22Rv1 (cell line): ENCODE measurements around the gene MGAT4B.

ENCODE experiments used
- H3K27ac ChIP-seq: fragments of 450-650 bp; 2 replicates; pipeline ENCODE4 v1.5.1; 2017
- ZFX ChIP-seq: fragments of 450-650 bp; IDR thresholded peaks from 2 replicates; pipeline ENCODE4 v1.6.1; 2017; ENCODE audit warnings: antibody characterized with exemption, borderline replicate concordance
- TF ChIP-seq, protein P1 (sequence below): fragments of 450-650 bp; IDR thresholded peaks from 2 replicates; pipeline ENCODE4 v1.5.1; 2017; ENCODE audit warnings: mild to moderate bottlenecking

Gene MGAT4B

GRCh38 chr5:179777909-179778308 is 28.8 kb downstream of the MGAT4B start:
- no peak overlapping the region for H3K27ac ChIP-seq
- TF ChIP-seq, protein P1, sequence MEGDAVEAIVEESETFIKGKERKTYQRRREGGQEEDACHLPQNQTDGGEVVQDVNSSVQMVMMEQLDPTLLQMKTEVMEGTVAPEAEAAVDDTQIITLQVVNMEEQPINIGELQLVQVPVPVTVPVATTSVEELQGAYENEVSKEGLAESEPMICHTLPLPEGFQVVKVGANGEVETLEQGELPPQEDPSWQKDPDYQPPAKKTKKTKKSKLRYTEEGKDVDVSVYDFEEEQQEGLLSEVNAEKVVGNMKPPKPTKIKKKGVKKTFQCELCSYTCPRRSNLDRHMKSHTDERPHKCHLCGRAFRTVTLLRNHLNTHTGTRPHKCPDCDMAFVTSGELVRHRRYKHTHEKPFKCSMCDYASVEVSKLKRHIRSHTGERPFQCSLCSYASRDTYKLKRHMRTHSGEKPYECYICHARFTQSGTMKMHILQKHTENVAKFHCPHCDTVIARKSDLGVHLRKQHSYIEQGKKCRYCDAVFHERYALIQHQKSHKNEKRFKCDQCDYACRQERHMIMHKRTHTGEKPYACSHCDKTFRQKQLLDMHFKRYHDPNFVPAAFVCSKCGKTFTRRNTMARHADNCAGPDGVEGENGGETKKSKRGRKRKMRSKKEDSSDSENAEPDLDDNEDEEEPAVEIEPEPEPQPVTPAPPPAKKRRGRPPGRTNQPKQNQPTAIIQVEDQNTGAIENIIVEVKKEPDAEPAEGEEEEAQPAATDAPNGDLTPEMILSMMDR = no peak
- no peak for TF ChIP-seq ZFX

GRCh38 chr5:179777456-179777855 is 29.2 kb downstream of the MGAT4B start:
- H3K27ac ChIP-seq = no peak overlapping the region
- TF ChIP-seq ZFX = no peak

DNA sequence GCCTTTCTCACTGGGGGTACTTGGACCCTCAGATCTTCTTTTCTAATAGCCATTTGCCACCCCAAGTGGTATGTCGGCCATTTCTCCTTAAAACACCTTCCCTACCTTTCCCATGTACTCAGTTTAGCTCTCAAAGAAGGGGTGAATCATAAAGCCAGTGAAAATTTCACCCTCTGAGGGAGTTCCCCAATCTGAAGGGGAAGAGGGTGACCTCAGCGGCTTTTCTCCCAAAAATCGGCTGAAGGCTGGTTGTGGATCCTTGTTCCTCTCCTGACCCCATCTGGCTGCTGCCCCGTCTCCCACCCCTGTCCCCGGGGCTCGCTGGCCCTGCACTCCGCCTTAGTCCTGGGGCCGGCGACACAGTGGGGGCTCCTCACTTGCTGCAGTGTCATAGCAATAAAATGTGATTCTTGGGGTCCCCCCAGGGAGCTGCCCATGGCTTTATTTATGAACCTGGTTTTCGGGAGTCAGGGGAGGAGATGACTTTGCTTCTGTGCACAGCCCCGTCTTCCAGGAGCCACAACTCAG is 30.2 kb downstream of the MGAT4B start:
- no peak for TF ChIP-seq ZFX
- TF ChIP-seq, protein P1 = no peak
- no peak overlapping the region for H3K27ac ChIP-seq

DNA sequence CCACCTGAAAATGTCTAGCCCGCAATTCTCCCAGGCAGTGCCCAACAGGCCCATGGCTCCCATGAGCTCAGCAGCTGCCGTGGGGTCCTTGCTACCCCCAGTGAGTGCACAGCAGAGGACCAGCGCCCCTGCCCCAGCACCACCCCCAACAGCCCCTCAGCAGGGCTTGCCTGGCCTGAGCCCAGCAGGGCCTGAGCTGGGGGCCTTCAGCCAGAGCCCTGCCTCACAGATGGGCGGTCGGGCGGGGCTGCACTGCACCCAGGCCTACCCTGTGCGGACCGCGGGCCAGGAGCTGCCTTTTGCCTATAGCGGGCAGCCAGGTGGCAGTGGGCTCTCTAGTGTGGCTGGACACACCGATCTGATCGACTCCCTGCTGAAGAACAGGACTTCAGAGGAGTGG is 32.2 kb downstream of the MGAT4B start:
- TF ChIP-seq, protein P1 = no peak
- TF ChIP-seq ZFX = no peak
- H3K27ac ChIP-seq = no peak overlapping the region

DNA sequence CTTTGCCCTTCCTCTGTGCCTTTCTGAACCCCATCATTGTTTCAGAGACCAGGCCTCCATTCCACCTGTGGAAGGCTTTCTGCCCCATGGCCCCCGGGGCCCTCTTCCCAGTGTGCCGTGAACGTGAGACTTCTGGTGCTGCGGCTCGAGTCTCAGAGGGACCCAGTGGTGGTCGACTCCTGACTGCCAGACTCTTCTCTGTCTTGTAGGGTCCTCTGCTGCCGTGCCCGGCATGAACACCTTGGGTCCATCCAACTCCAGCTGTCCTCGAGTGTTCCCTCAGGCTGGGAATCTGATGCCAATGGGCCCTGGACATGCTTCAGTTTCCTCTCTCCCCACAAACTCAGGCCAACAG is 33.0 kb downstream of the MGAT4B start:
- no peak overlapping the region for H3K27ac ChIP-seq
- TF ChIP-seq, protein P1 = no peak
- no peak for TF ChIP-seq ZFX

- TF ChIP-seq, protein P1 = no peak
- no peak for TF ChIP-seq ZFX
- no peak overlapping the region for H3K27ac ChIP-seq
These were observed 34.3 kb downstream of the MGAT4B start for GRCh38 chr5:179772351-179772750.

DNA sequence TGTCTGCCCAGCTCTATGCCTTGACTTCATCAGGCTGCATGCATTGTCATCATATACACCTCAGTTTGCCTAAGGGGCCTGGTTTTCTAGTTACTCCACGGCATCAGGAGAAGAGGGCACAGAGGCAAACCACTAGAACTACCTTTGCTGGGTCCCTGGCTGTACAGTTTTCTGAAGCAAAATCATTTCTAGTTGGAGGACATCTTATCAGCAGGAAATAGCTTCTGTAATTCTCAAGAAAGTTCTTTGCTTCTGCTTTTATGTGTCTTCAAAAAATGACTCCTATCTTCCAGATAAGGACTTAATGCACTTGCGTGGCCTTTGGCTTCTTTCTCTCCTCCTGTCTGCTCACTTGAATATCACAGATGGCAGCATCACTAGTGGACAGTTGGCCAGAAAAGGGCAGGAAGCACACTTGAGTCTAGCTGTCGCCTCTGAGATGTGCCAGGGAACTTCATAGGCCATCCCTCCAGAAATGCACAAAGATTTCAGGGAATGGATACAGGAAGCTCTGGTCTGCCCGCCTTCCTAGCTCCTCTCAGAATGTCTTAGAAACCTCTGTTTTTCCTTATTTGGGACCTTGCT is 35.3 kb downstream of the MGAT4B start:
- no peak overlapping the region for H3K27ac ChIP-seq
- TF ChIP-seq, protein P1 = no peak
- no peak for TF ChIP-seq ZFX

DNA sequence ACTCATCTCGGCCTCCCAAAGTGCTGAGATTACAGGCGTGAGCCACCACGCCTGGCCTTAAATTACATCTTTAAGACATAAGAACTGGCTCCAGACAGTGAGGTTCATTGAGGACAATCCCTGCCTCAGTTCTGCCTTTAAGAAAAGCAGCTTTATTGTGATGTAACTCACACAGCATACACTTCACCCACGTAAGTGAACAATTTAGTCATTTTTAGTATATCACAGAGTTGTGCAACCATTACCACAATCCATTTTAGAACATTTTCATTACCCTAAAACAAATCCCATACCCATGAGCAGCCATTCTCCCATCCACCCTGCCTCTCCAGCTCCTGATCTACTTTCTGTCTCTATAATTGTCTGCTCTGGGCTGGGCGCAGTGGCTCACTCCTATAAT is 36.9 kb downstream of the MGAT4B start:
- TF ChIP-seq, protein P1 = no peak
- no peak overlapping the region for H3K27ac ChIP-seq
